GM18511 (cell line): ENCODE results near the gene DLST.

Experiments used
- ATAC-seq: cut with Tn5 transposase; IDR thresholded peaks from one replicate; pipeline ENCODE4 v1.9.1; 2021; ENCODE audit warnings: mild to moderate bottlenecking, moderate library complexity; ENCODE audit not compliant: unreplicated experiment

DLST gene

DNA sequence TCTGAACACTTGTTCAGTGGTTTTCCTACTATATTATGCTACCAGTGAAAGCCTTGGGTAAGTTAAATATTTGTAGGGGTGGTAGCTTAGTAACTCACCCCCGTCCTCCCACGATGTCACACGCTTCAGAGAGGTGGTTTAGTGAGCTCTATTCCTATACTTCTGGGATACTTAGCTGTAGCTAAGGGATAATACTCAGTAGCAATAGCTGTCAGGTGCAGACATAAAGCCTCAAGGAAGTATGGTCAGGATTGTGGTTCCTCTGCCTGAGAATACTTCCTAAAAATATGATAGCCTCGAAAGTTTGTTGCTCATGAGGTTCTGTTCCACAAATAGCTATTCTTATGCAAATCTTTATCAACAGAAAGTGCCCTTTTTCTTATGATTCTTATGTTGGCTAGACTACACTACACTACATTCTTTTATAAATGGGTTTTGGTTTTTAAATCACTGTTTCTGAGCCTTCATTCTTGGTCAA is 11.9 kb downstream of the DLST start:
- peak; percentile 65 for ATAC-seq

DNA sequence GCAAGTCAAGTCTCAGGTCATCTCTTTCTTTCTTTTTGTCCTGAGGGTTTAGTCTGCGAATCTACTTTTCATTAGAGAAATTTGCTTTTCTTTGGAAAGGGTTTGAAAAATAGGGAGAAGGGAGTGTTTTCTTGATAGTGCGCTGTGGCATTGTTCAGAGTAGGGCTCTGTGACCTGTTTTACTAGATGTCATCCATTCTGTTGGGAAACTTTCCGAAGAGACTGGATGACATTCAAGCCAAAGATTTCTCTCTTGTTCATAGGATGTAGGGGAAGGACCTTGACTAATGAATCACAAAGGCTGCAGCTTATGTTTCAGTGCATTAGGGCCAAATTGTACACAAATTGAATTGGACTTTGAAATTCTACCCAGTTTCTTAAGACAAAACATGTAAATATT is 14.7 kb downstream of the DLST start:
- no peak for ATAC-seq

DNA sequence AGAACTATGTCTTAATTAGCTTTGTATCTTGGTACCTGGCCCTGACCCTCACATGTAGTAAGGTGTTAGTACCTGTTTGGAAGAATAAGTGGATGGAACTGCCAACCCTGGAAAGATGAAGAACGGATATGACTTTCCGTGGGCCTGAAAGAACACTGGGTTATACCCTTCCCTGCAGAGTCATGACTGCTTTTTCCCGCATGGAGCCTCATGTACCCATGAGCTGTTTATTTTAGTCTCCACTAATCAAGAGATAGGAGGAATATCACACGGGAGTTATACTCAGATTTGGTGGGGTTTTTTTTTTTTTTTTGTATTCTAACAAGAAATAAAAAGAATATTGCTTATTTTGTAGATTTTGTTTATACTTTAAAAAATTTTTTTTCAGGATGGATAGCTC is 15.9 kb downstream of the DLST start:
- no peak for ATAC-seq

DNA sequence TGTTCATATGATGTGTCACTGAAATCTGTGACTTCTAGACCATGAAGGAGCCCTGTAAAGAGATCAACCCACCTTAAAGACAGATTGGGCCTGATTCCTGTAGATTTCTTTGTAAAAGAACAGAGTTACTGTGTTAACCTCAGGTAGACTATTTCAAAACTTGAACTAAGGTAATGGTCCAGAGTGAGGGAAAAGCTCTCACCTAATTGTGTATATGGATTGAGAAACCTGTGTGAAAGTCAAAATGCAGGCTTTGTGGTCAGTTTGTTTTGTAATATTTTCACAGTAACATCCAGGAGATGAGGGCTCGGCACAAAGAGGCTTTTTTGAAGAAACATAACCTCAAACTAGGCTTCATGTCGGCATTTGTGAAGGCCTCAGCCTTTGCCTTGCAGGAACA is 16.4 kb downstream of the DLST start:
- ATAC-seq, result no peak

DNA sequence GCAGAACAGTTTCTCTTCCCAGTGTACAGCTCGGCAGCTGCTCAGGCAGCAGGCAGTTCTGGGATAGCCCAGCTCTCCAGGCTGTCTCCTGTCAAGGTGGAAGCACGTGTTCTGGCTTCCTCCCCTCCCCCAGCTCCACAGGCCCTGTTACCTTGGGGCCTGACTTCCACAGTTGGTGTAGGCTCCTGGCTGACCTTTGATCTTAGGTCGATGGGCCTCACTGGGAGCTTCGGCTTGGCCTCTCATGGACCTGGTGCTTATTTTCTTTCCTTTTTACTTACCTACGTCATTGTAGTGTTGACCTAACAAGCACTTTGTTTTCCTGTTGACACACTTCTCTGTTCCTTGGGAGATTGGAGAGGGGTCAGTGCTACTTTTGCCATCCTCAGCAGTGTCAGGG is 17.0 kb downstream of the DLST start:
- ATAC-seq, result no peak

DNA sequence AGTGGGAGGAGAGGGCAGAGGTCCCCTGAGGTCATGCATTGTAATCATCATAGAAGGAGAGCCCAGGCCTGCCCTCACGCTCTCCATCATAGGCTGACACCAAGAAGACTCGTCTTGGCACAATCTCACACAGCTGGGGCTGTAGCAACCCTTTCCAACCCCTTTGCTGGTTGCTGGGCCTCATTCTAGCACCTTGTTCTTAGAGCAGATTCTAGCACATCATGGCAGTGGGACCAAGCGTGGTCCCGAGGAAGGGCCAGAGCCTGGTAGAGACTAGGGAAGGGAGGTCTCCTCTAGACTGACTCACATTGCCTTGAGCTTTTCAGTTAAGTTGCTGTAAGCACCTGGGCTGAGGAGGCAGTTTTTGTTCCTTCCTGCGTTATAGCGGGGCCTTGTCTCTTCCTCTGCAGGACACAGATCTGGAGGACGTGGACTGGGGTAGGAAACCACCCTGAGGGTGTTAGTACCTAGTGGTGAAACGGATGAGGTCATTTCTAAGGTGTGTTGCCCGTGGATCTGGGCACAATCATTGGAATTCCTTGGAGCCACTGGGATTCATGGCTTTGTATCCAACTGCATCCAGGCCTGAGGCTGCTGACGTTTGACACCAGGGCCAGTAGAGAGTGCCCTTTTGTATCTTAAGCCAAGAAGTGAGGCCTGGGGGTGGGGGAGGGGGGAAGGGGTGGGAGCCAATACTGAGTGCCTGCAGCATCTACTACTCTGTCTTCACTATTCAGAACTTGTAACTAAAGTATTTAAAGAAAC is 21.4 kb downstream of the DLST start:
- no peak for ATAC-seq

DNA sequence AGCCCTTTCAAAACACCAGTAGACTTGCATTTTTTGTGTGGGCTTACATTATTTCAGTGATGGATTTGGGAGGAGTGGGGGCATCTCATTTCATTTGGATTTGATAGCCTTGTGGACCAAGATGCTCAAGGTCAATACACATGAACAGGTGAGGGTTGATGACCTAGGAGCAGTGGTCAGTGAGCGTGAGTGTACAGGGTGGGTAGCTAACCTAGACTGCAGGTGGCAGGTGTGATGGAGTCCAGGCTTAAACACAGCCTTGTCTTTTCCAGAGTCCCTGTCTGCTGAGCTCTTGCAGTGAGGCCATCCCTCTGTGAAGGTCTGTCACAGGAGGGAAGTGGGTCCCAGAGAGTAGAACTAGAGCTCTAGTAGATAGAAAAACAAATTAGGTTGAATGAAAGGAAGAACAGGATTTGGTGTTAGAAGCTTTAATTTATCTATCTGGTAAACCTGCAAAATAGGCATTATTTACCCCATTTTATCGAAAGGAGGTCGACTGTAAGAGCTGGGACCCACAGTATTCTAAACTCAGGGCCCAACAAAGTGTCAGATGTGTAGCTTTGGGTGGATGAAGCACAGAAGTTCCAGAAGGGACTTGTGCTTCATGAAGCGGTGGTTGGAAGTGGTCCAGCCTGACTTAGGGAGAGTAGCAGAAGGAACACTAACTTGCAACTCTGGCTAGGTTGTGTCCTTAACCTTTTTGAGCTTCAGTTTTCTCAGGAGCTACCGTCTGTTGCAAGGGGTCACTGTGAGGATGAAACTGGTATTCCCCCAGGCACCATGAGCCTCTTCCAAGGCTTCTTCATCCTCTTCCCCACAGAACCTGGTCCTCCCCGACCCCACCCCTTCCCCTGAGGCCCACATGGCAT is 23.2 kb downstream of the DLST start:
- no peak for ATAC-seq

DNA sequence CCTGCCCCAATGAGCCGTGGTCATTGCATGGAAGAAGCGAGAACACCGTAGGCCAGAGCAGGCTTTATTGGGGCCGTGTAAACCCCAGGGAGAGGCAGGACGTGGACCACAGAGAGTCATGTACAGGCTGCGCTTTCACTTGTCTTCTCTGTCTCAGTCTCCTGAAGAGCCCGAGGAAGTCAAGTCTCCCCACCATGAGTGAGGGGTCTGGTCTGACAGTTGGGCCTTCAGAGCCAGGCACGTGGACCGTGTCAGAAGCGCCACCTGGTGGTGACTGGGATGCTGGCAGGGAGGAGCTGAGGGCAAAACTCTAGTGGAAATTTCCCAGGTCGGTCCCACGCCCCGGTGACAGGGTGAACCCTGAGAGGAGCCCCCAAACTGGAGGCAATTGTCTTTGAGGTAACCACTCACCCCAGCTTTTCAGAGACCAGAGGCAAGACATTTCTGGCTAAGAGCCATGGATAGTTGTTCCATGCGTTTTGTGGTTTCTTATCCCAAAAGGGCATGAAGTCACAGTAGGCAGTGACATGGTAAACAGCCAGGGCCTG is 24.0 kb downstream of the DLST start:
- ATAC-seq, result no peak

DNA sequence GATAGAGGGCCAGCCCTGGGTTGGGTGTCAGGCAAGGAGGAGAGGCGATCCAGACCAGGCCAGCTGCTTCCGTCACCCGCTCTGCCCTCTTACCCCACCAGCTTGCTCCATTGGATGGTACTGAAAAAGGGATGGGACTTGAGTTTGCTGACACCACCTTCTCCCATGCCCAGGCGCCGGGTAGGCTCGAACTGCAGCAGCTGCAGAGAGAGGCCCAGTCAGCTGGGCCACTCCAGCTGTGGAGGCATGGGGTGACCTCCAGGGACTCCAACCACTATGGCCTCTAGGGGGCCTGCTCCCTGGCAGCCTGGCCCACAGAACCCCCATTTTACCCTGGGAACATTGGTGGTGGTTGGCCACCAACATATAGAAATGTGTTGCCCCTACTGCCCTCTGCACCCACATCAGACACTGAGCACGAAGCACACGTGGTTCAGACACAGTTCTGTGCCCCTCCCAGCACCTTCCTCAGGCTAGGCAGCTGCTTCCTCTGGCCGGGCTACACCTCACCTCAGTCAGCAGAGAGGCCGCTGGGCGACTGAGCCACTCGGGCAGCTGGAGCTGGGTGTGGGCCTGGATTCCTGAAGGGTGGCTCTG is 25.3 kb downstream of the DLST start:
- ATAC-seq, result no peak

DNA sequence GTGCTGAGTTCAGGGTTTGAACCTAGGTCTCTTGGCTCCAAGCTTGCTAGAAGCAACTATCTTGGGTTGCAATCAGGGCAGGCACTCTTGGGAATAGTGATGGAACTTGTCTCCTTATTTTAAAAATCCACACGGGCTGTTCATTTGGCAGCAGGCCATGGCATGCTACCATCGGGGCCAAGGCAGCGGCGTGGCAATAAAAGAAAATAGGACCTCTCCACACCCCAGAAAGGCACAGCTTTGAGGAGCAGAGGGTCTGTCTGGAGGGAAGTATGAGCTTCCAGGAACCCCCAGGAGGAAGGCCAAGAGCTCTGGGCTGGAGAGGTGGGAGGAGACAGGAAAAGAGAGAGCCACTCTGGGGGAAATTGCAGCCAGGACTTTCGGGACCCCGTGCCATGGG is 26.0 kb downstream of the DLST start:
- no peak for ATAC-seq

DNA sequence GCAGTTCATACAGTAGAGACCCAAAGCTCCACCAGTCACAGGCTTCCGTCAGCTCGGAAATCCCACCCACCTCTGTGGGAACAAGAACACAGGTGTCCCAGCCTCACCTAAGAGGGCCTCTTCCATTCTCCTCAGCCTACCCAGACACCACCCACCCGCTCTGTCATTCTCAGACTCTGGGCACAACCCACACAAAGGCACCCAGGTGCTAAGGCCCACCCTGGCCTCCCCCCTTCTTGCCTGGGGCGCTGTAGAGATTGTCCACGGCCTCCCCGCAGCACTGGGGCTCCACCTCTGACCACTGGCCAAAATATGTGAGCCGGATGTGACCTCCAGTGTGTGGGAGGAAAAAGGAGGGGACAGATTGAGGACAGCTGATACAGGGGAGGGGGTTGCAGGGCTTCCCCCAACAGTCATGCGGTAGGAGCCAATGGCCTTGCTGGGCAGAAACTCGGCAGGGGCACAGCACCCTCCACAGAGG is 27.2 kb downstream of the DLST start:
- no peak for ATAC-seq

DNA sequence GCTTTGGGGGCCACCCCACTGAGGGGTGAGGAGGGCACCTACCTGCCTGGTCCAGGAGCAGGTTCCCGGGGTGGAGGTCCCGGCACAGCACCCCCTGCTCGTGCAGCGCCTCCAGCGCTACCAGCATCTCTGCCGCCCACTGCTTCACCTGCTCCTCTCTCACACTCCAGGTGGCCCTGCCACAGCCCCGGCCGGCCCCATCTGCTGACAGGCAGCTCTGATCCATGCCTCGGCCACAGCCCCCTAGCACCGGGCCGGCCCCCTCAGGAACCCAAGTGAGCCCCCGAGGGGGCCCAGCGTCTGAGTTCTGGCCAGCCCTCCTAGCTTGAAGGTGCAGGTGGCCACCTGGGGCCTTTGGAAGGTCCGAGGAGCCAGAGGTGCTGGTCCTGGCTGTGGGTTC is 27.8 kb downstream of the DLST start:
- no peak for ATAC-seq

DNA sequence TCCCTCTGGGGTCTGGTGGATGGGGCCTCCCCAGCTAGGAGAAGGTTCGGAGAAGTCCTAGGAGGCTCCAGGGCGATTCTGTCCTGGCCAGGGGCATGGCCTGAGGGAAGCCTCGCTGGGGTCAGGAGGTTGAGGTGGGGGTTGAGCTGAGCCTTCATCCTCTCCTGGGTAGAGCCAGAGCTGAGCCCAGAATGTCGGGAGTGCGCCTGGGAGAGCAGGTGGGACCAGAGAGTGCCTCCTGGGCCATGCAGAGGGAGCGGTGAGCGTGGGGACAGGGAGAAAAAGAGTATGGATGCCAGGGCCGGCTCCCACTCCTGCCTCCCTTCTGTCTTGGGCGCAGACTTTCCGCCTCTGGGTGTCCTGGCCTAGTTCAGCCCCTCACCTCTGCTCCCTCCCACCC is 28.2 kb downstream of the DLST start:
- ATAC-seq, result no peak

DNA sequence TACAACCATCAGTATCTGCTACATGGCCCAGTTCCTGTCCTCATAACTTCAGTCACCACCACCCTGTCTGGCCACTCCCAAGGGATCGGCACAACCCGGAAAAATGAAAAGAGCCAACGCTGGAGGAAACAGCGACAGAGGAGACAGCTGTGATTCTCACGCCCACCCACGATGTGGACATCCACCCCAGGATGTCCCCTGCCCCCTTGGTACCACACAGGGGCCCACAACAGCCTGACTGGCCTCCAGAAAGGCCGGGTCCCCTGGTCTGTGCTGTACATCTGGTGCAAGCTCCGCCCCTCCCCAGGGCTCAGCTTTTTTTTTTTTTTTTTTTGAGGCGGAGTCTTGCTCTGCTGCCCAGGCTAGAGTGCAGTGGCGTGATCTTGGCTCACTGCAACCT is 28.8 kb downstream of the DLST start:
- ATAC-seq, result no peak

DNA sequence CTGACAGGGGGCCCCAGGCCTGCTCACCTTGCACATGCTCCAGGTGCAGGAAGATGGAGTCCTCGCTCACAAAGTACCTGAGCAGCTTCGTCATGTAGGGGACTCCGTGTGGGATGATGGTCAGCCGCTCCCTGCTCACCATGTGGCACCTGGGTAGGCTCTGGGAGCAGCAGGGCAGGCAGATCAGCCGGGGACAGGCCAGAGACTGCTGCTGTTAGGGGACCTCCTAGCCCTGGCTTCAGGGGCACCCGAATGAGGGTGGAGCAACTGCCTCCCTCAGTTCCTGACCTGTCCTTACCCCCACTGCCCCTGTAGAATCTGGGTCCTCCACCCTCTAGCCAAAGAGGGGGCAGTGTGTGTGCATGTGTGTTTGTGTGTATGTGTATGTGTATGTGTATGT is 29.5 kb downstream of the DLST start:
- ATAC-seq, result no peak

DNA sequence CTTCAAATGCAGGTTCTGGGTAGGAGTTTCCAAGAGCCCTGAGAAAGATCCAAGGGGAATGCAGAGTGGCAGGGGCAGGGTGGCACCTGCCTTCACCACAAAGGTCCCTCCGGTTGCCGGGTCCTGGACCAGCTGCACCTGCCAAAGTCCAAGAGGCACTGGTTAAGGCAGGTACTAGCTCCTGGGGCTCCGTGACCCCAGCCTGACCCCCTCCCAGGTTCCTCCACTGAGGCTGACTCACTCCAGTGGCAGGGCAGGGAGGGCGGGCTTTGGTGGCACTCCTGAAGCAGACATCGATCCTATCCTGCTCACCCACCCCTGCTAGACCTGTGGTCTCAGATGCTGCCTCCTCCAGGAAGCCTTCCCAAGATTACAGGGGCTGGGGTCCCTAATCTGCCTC is 30.0 kb downstream of the DLST start:
- ATAC-seq, result no peak

DNA sequence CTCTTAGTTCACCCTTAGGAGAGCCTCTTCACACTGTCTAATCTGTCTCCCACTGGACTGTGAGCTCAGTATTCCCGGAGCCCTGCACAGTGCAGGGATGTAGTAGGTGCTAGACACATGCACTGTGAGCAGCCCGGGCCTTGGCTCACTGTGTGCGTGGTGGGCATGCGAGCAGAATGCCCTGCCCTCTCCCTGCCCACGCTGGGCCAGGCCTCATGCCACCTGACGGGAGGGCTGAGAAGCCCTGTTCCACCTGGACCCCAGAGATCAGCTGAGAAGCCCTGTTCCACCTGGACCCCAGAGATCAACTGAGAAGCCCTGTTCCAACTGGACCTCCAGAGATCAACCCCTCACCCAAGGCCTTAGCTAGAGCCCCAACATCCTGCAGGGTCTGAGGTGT is 30.4 kb downstream of the DLST start:
- no peak for ATAC-seq

DNA sequence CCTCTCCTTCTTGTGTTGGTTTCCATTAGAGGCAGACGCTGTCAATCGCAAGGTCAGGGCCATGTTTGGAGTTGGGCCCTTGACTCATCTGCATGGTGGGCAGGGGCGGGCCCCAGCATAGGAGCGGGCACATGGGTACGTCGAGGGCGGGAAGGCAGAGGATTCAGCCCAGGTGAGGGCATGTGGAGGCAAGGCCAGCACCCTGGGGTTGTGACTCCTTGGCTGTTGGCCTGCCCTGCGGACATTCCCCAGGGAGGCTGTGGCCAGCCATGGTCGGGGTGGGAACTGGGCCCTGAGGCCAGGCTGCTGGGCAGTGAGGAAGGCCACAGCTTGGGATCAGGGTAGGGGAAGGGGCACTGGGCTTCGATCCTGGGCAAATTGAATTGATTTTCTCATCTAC is 31.1 kb downstream of the DLST start:
- no peak for ATAC-seq

DNA sequence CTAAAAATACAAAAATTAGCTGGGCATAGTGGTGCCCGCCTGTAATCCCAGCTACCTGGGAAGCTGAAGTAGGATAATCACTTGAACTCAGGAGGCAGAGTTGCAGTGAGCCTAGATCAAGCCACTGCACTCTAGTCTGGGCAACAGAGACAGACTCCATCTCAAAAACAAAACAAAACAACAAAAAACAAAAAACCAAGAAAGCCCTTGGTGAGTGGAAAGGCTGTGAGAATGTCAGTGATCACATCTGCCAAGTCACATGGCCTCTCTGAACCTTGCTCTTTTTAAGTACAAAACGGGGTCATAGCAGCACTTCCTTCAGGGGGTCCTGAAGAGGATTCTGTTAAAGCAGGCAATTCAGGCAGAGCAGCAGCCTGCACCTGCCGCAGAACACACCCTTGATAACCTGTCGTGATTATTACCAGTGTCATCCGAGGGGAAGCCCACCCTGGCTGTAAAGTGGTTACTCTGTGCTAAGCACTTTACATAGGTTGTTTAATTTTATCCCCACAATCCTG is 31.7 kb downstream of the DLST start:
- no peak for ATAC-seq

DNA sequence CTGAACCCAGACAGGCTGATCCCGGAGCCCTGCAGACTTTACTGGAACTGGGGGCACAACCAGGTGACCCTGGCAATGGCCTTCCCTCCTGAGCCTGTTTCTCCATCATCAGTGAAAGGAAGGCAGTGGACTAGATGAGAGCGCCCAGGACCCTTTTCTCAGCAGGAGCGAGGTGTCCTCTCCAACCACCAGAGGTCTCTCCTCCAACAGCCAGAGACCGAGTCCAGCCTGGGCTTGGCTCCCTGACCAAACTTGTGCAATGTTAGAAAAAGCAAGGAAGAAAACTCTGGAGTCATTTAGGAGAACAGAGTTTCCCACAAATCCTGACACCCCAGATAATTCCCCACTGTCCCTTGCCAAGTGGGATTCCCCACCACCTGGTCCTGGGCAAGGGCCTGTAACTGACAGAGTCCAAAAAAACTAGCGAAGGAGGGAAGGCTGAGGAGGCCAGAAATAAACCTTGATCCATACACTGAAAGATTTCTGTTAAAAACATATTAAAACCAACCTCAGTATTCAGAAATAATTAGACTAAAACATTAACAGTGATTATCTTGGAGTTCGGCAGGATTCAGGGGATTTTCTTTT is 32.4 kb downstream of the DLST start:
- ATAC-seq, result no peak

DNA sequence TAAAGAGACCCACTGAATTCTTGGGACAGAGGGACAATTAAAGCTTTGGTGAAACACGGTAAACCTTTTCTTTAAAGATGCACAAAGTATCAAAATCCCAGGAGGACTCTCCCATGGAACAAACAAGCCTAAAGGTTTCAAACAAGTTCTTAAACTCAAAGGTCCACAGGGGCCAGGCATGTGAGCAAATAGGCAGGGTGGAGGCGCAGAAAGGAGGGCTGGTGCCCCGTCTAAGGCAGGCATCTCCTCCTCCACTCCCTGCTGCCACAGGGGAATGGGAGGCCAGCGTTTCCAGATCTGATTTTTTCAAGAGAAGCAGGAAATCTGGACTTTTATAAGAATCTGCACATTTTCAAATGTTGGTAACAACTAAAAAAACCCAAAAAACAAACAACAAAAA is 33.7 kb downstream of the DLST start:
- no peak for ATAC-seq
